ENCODE data around the gene CPXM2.

- TF ChIP-seq CTCF (IDR thresholded peaks at IDR 0.05) (no peak), EZH2 (IDR thresholded peaks at IDR 0.05; ENCODE audit: borderline replicate concordance, insufficient read depth, low read depth, low read length, poor library complexity, severe bottlenecking) (no peak)
These were observed 26.7 kb downstream of the CPXM2 start for GRCh38 chr10:123864923-123865322.
